ENCODE results near the gene ARHGAP10. TPM values are rescaled to one million over a fixed set of nuclear protein-coding genes. Genes with fewer than 3 reads are reported as not detected.

Gene ARHGAP10
- total RNA-seq, 2 donors from 2014 or later, result 23.9 to 28.7 TPM

DNA sequence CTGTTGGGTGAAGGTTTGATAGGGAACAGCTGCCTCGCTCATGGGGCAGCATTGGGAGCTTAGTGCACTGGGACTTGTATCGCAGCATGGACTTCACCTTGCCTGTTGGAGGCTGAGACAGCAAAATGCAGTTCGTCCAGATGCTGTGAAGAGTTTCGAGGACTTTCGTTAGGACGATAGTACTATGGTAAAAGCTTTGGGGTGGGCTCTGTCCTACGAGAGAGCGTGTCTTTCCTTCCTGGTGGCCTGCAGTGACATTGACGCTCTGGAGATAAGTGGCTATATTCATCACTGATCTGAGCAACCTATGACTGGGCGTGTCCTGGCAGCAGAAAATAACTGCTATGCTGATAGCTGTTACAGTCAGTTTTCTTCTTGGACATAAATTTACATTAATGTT is 44.8 kb downstream of the ARHGAP10 start:
- H3K4me1 ChIP-seq, result peaks cover 16% of the 10 kb centered on the region
- no peaks in the 10 kb centered on the region for H3K27me3 ChIP-seq
- 95 to 96% methylated on average over 10 of the region's 10 CpGs for WGBS, 2 donors
- H3K36me3 ChIP-seq (replicated peaks in 1 of 2; ENCODE audit: insufficient read depth in 1 of 2, low read depth in 2 of 2), result no peaks in the 10 kb centered on the region
- no peak for DNase-seq
- intact Hi-C loops (cut with DNase I), result no loop called here
- H3K9me3 ChIP-seq, result no peaks in the 10 kb centered on the region
- no peak overlapping the region for H3K4me3 ChIP-seq
- ATAC-seq, result no peak
- no peak overlapping the region for H3K27ac ChIP-seq
- TF ChIP-seq, protein P1, sequence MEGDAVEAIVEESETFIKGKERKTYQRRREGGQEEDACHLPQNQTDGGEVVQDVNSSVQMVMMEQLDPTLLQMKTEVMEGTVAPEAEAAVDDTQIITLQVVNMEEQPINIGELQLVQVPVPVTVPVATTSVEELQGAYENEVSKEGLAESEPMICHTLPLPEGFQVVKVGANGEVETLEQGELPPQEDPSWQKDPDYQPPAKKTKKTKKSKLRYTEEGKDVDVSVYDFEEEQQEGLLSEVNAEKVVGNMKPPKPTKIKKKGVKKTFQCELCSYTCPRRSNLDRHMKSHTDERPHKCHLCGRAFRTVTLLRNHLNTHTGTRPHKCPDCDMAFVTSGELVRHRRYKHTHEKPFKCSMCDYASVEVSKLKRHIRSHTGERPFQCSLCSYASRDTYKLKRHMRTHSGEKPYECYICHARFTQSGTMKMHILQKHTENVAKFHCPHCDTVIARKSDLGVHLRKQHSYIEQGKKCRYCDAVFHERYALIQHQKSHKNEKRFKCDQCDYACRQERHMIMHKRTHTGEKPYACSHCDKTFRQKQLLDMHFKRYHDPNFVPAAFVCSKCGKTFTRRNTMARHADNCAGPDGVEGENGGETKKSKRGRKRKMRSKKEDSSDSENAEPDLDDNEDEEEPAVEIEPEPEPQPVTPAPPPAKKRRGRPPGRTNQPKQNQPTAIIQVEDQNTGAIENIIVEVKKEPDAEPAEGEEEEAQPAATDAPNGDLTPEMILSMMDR (IDR thresholded peaks at IDR 0.05), result no peak
- TF ChIP-seq POLR2A (IDR thresholded peaks at IDR 0.05), result no peak

DNA sequence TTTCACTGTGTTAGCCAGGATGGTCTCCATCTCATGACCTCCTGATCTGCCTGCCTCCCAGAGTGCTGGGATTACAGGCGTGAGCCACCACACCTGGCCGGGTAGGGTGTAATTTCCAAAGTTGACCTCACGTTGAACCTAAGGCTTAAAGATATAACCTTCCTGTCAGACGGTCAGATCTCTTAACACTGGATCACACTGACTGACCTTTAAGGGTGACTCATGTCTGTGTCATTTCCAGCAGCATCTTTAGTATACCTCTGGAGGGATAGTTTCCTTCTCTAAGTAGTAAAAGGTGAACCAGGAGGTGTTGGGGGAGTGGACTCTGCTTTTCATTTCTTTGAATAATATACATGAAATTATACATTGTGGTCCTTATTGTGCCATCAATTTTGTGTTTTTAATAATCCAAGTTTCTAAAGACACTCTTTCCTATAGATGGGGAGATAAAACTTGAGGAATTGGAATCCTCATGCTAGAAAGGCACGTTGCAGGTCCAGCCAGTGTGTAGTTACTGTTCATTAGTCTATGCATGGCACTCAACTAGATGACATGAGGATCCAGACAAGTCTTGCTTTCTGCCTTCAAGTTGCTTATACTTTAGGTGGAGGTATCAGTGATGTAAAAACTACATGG is 45.7 kb downstream of the ARHGAP10 start:
- no peak overlapping the region for H3K27ac ChIP-seq
- intact Hi-C loops (cut with DNase I), result no loop called here
- H3K4me1 ChIP-seq, result peaks cover 11% of the 10 kb centered on the region
- ATAC-seq (no peak), DNase-seq (no peak)
- no peak overlapping the region for H3K4me3 ChIP-seq
- H3K27me3 ChIP-seq, result no peaks in the 10 kb centered on the region
- TF ChIP-seq, protein P1 (IDR thresholded peaks at IDR 0.05), result no peak
- TF ChIP-seq POLR2A (IDR thresholded peaks at IDR 0.05), result no peak
- 80 to 89% methylated on average over 5 of the region's 5 CpGs for WGBS, 2 donors
- H3K9me3 ChIP-seq, result no peaks in the 10 kb centered on the region
- no peaks in the 10 kb centered on the region for H3K36me3 ChIP-seq (replicated peaks in 1 of 2; ENCODE audit: insufficient read depth in 1 of 2, low read depth in 2 of 2)

GRCh38 chr4:147778942-147779341 is 47.1 kb downstream of the ARHGAP10 start:
- no peak overlapping the region for H3K4me3 ChIP-seq
- no peaks in the 10 kb centered on the region for H3K27me3 ChIP-seq
- no peaks in the 10 kb centered on the region for H3K36me3 ChIP-seq (replicated peaks in 1 of 2; ENCODE audit: insufficient read depth in 1 of 2, low read depth in 2 of 2)
- ATAC-seq (no peak), DNase-seq (no peak)
- H3K27ac ChIP-seq, result no peak overlapping the region
- H3K4me1 ChIP-seq, result peaks cover 6% of the 10 kb centered on the region
- H3K9me3 ChIP-seq, result no peaks in the 10 kb centered on the region
- intact Hi-C loops (cut with DNase I), result no loop called here
- TF ChIP-seq, protein P1 (IDR thresholded peaks at IDR 0.05), result no peak
- no peak for TF ChIP-seq POLR2A (IDR thresholded peaks at IDR 0.05)
- WGBS, 2 donors, result 90 to 94% methylated on average over 5 to 7 of the region's 7 CpGs

GRCh38 chr4:147779451-147779850 is 47.6 kb downstream of the ARHGAP10 start:
- no peaks in the 10 kb centered on the region for H3K36me3 ChIP-seq (replicated peaks in 1 of 2; ENCODE audit: insufficient read depth in 1 of 2, low read depth in 2 of 2)
- ATAC-seq (no peak), DNase-seq (no peak)
- TF ChIP-seq, protein P1 (IDR thresholded peaks at IDR 0.05), result no peak
- TF ChIP-seq POLR2A (IDR thresholded peaks at IDR 0.05), result no peak
- no peaks in the 10 kb centered on the region for H3K27me3 ChIP-seq
- no peak overlapping the region for H3K27ac ChIP-seq
- no peak overlapping the region for H3K4me3 ChIP-seq
- intact Hi-C loops (cut with DNase I), result no loop called here
- H3K4me1 ChIP-seq, result peaks cover 3% of the 10 kb centered on the region
- no peaks in the 10 kb centered on the region for H3K9me3 ChIP-seq

DNA sequence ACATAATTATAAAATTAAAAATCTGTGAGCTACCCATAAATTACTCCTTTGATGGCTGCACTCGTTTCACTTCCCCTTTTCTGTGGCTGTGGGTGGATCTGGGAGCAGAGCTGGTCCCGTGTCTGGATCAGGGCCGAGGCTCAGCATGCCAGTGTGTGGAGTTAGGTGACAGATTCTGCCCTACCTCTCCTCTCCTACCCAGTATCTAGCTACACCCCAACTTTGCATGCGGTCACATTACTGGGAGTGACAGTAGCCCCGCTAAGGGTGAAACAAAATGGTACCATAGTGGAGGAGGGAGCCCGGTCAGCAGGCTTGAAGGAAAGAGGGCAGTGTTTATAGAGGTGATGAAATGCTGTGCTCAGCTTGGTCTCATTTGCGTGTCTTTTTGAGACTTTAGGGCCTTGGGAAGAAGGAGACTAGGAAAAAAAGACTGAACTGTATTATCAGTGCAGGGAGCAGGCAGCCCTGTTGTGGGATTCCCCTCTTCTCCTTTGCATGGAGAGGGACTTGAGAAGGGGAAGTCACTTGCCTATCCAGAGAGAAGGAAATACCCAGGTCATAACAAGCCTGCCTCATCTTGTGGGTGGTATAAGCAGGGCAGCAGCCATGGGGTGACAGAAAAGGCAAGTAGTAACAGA is 48.4 kb downstream of the ARHGAP10 start:
- TF ChIP-seq POLR2A (IDR thresholded peaks at IDR 0.05), result no peak
- TF ChIP-seq, protein P1 (IDR thresholded peaks at IDR 0.05), result no peak
- DNase-seq, result no peak
- Histone ChIP-seq H3K36me3 (replicated peaks in 1 of 2; ENCODE audit: insufficient read depth in 1 of 2, low read depth in 2 of 2) (no peaks in the 10 kb centered on the region), H3K27ac (peak overlapping the region in 1 of 4 donors; percentile 16), H3K4me1 (peaks cover 3% of the 10 kb centered on the region), H3K9me3 (no peaks in the 10 kb centered on the region), H3K4me3 (no peak overlapping the region), H3K27me3 (no peaks in the 10 kb centered on the region)
- ATAC-seq, result no peak
- WGBS, 2 donors, result 70 to 79% methylated on average over 7 of the region's 7 CpGs
- intact Hi-C loops (cut with DNase I), result no loop called here
